ENCODE measurements around the gene MPDZ.

The MPDZ gene

DNA sequence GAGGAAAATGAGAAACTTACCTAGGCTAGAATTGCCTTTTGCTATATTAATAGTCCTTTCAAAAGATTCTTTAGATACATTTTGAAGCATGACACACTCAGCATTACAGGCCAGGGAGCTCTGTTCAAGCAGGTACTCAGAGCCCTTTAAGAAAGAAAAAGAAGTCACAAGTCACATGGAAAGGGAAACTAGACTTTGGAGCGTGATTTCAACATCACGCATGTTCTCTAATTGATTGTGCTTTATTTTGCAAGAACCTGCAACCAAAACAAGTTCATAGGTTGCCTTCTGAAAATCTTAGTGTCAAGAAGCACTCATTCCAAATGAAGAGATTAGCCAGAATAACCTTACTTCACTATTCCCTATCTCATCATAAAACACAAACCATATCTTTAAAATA is 103.8 kb downstream of the MPDZ start:
- no peak for DNase-seq

DNA sequence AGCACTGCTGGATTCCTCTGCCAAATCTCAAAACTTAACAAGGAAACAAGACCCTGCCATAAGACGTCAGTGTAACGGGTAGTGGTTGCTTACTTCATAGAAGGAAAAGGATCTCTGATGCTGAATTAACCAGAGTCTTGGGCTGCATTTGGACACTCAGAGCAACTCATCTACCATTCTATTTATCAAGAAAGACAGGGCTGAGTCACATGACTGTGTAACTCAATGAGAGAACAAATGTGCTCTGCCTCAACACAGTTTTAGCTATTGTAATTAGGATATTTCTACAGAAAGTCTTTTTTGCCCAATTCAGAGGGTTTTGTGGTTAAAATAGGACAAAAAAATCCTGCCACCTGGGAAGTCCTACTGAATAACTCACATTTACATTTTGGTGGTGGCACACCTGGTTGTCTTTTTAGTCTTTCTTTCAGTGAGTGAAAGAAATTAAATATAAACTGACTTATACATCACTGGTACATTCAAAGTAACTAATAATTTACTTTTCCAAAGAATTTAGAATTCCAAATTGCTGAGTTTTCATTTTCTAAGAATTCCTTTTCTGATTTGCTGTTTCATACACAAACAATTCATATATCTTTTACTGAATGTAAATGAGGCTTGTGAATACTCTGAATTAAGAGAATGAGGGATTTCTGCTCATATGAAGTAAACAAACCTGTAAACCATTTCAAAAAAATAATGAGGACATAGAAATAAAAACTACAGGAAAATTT is 104.4 kb downstream of the MPDZ start:
- DNase-seq = no peak

DNA sequence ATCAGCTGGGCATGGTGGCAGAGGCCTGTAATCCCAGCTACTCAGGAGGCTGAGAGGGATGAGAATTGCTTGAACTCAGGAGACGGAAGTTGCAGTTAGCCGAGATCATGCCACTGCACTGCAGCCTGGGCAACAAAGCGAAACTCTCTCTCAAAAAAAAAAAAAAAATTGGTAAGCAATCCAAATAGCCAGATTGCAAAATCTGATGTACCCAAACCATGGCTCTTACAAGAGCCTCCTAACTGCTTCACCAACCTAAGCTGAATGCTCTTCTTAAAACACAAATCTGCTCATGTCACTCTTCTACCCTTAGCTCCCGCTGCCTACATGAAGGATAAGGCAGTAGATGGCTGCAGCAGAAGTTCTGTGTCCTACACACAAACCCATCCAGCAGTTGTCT is 105.9 kb downstream of the MPDZ start:
- DNase-seq = no peak

DNA sequence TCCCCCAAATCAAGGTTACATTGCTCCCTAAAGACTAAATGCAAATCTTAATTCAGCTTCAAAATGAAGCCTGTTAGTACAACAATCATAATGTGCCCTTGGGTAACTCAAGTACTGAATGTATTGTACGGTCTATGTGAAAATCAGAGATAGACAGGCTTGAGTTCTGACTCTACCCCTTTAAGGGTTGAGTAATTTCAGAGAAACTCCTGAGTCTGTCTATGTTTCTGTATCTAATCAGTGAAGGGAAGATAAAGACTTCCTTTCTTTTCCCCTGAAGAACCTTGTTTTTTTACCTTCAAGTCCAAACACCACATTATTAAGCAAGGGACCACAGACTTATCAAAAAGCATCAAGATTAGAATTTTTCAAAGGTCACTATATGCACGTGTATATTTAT is 108.2 kb downstream of the MPDZ start:
- no peak for DNase-seq

DNA sequence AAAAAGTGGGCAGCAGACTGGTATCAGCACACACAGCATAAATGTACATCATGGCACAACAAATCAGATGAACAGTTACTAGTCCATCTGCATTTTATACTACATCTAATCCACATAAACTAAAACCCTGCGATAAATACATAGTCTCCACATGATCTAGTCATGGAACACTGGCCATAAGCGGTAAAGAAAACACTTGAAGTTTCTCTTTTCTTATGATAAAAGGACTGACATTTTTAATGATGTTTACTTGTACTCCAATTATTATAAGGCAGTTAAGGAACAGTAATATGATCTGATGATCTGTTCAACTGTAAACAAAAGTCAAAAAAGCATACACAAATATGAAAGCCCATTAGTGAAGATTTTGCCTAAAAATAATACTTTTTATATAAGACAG is 112.5 kb downstream of the MPDZ start:
- no peak for DNase-seq

DNA sequence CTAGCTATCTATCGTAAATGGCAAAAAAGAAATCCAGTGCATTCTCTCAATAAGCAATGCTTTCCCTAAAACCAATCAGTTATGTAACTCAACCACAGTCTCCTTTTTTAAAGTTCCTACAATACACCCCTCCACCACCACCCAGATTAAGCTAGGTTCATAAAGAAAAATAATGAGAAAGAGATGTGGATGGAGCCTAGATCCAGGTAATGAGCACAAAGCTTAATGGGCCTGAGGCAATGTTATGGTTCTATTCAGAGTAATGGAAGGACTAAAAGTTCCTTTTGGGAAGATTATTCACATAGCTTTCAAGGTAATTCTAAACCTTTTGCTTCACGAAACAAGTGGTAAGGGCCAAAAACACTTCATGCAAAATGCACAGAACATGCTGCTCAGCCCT is 113.5 kb downstream of the MPDZ start:
- no peak for DNase-seq

DNA sequence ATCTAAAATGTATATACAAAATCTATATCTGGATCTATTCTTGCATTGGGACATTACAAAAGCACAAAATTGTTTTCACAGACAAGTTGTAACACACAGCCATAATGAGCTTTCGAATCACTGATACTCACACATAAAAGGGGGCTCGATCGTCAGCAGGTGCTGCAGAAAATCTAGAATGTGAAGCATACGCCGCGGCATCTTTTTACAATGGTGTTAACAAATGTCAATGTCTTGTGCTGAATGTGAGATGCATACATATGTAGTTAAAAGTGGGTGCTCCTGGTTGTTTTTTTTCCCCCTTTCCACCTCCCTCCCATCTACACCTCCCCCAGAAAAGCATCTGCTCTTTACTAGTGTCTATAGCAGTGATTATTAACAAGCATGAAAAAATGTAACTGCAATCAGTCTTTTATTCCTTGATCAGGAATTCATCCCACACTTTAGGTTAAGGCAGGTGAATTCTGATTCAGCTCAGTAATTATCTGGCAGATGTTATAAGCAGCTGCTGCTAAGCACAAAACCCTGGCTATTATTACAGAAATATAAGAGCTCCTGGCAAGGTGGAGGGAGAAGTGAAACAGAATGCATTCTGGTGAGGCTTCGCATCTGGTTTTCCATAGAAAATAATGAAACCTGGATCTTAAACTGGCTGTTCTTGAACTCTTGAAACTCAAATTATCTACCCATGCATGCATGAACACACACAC is 114.1 kb downstream of the MPDZ start:
- peak; percentile 13 for DNase-seq

DNA sequence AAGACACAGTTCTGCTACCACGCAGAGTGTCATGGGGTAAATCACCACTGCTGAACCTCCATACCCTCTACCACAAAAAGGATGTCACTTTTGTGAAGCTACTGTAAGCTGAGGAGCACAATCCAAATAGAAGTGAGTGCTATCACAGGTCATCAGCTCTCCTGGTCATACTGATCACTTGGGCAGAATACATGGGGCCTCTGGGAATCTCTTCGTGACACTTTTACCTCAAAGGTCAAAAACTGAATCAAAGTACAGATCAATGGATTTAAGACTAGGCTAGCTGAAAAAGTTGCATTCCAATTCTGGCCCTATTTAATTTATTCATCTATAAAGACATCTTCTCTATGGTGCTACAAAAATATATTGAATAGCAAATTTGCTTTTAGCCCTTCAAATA is 115.5 kb downstream of the MPDZ start:
- DNase-seq = no peak

DNA sequence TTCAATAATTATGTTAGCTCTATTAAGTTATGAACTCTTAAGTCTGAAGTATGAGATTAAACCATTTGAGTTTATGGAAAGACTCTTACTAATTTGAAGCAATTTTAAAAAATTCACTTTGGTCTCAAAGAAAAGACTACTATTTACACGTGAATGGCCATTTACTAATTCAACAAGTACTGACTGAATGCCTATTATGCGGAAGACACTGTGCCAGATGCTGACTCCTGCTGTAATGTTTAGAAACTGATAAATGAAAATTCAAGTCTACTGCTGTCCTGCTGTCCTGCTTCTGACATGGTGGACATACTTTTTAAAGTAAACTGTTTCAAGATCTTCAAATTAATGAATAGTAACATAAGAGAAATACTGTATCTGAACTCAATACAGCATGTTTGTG is 116.2 kb downstream of the MPDZ start:
- no peak for DNase-seq

DNA sequence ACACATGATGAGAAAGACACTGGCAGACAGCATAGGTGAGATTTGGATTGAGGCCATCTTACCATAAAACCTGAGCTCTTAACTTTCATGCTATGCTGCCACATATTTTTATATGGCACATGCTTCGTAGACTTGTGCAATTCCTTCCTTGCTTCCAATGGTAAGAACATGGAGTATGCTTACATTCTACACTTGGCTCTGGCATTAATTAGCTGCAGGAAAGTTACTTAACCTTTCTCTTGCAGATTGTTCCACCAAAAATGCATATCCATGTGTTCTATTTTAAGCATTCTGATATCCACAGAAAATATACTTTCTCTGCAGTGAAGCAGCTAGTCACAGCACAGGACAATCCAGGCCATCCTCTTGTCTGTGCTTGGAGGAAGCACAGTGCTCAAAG is 119.4 kb downstream of the MPDZ start:
- no peak for DNase-seq

DNA sequence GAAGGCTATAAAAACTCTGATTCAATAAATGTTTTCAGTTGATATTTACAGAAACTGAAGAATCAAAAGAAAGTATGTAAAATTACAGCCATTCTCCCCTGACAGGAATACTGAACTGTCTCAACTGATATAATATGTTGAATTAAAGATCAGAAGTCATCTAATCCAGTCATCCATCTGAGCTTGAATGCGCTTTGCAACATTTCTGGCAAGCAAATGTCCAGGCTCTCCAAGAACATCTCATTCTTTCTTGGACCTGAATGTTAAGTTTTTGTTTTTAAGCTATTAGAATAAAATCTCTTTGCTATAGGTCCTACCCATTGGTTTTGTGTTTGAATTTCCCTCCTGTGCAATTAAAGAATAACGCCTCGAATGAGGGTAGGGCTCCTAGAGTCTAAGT is 120.5 kb downstream of the MPDZ start:
- DNase-seq = no peak

DNA sequence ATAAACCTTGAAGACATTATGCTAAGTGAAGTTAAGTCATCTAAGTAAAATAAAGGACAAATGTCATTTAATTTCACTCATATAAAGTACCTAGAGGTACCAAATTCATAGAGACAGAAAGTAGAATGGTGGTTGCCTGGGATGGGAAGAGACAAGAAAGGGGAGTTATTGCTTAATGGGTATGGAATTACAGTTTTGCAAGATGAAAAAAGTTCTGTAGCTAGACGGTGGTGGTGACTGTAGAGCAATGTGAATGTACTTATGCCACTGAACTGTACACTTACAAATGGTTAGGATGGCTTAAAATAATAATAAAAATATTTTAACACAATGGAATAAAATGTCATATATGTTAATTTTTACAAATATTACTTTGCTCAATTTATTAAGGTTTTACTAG is 128.0 kb downstream of the MPDZ start:
- no peak for DNase-seq

DNA sequence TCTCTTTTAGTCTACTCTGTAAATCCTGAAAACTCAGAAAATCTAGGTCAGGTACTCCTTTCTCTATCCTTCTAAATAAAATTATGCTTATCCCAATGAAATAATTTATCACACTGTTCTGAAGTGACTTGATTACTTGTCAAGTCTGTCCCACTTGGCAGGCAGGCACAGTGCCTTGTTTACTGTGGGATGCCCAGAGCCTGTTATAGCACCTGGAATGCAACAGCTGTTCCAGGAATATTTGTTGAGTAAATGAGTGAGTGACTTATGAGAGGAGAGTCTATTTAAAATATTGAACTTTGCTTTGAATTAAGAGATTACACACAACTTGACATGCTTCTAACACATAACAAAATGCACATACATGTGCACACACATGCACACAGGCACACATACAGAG is 130.0 kb downstream of the MPDZ start:
- DNase-seq = no peak

DNA sequence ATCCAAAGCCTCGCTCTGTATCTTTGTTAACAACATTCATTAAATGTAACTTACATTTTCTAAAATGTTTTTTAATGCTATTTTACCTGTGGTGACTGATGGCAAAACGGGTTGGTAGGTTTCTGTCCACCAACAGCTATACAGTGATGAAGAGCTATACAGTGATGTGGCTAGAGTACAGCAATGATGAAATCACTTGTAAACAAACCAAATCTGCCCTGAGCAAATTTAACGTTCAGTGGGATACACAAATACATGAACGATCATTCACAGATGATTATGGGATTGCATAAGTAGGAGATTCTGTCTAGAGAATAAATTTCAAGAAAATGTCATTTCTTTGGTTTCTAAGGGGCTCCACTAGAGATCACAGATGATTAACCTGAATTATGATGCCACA is 132.7 kb downstream of the MPDZ start:
- no peak for DNase-seq

DNA sequence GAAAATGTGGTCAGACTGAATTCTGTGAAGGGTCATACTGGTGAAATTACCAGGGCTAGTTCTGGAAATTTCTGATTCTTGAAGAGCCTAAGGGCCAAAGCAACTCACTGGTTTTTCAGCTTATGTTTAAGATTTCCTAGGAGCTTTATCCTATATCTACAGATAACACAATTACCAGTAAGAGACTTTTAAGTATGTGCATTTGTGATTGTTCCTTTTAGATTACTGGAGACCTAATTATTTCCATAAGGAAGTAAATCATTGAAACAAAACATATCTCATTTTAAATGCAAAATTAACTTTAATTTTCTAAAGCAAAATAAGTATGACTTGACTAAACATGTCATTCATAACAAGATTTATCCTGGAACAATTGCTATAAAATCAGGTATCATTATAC is 134.2 kb downstream of the MPDZ start:
- no peak for DNase-seq

DNA sequence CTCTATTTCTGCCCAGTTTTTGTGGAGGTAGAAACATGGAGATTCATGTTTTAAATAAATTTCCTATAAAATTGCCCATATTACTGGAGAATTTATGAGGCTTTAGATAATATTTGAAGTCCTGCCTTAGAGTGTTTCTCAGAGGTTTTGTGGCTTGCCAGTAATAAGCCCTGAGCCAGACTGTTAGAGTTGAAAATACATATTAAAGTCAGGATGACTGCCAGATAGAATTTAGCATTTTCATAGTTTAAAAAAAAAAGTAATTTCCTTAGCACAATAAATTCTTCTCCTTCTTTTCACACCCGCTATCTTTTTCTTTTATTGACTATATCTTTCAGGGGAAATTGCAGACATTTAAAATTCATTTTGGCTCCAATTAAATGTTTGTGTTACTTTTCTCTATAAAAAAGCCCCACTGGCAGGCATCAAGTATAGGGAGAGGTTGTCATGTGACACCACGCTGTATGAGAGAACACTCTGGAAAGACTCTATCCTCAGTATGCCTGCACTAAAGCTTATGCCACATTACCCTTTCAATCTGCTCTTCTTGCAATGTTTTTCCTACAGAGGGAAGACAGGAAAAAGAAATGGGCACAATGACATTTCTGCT is 135.2 kb downstream of the MPDZ start:
- no peak for DNase-seq

DNA sequence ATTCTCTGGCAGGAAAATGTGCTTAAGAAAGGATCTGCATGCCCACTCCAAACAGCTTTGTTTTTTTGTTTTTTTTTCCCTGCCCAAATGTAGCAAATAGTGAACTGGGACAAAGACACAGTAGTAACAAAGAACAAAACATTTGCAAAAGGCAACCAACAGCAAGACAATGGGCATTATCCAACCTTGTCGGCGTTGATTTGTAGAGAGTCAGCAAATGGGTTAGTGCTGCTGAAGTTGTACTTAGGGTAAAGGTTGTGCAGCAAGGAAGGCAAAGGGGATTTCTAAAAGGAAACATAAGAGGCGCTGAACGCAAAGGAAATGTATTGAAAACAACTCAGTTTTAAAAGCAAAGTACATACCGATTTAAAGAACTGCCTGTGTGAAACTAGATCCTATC is 136.2 kb downstream of the MPDZ start:
- DNase-seq = no peak

DNA sequence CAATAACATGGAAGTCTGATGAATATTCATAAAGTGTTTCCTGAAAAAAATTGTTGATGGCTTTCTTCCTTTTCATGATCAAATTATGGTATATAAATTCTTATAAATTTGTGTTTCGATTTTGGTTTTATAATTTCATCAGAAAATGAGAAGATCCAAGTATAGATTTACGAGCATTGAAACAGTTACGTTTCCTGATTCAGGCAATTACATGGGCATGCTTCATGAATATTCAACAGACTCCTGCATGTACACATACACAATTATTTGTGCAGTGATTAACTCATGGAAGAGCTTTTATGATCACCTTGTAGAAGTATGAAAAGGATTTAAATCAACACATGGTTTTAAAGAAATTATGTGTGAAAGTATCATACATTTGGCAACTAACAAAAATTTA is 136.7 kb downstream of the MPDZ start:
- DNase-seq = no peak

DNA sequence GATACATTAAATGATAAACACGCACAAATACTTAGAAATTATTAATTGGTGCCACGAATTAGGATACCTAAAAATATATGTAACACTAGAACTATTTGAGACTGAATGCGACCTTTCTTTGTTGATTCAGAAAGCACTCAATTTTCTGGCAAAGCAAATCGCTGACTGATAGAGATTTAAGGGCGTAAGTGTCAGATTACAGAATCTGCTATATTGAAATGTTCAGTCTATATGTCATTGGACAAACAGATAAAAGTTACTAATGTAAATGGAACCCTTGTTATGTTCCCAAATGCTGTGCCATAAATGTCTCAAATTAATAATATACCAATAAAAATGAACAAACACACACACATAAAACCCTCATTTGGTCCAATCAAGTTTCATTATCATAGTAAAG is 137.9 kb downstream of the MPDZ start:
- no peak for DNase-seq

DNA sequence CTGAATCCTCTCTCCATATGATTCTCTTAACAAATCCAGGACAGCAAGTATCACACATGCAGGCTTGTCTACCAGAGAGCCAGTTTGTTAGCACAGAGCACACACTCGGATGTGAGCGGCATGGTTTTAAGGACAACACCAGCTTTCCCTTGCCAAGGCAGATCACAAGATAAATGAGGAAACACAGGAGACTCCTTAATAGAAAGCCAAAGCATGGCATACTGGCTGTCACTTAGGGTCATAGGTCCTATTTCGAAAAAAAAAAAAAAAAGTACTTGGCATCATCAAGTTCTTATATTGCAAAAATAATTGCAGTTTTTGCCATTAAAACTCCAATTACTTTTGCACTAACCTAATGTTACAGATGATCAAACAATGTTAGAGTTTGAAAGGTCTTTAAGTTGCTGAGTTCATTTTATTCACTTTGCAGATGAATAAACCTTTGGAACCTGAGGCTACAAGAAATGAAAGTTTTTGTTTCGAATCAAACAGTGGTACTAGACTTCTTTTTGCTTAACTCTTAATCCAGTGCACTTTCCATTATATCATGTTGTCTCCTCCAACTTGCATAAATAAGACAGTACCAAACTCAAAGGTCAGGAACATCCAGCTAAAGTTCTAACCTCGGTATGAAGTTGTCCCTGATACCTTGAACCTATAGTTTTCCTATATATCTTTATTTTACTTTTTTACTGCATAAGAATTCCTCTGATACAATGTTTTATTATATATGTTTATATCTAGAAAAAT is 138.5 kb downstream of the MPDZ start:
- no peak for DNase-seq

DNA sequence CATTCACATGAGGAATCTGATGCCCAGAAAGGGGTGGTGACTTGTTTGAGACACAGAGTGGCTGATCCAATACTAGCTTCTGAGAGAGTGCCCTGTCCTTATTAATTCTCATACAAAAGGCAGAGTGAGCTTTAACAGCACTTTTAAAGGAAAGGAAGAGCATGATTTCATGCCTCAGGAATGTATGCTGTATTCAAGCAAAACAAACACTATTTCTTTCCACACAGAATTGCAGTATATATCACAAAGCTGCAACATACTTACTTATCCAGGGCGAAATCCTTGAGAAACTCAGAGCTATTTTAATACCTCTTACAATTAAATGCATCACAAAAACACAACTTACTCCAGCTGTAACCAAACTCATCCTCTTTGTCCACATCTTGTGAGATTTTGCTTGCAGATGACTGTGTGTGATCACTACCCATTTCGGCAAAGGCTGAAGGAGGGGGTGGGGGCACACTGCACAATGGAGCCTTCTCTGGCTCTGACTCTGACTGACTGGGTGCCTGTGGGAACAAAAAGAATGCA is 139.8 kb downstream of the MPDZ start:
- DNase-seq = no peak

DNA sequence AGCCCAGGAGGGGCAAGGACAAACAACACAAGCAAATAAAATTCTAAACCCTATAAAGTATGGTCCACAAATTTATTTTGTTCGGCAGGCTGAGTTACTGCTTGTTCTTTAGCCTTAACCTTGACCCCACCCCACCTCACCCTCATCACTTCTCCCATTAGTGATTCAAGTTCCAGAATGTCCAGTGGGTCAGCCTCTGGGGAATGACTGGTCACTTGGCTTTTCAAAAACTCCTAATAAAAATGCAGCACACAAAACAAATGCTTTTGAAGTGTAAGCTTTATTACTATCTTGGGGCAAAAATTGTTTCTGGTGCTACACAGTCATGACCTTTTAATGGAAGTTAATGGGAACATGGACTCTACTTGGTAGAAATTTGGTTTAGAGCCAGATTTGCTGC is 142.1 kb downstream of the MPDZ start:
- no peak for DNase-seq

DNA sequence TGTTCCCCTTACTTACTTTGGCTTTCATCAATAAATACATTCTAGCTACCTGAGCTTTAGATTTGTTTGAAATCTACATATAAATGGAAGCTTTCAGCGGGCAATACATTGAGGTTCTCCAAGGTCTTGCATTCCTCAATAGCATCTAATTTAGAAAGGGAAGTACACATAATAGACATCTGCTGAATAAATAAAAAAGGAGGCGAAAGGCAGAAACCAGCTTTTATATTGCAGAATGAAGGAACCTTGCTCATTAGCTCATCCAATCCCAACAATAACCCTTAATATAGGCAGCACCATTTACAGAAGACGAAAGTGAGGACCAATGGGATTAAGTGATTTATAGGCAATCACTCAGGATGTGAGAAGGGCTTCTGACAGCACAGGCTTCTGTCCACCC is 147.5 kb downstream of the MPDZ start:
- no peak for DNase-seq

DNA sequence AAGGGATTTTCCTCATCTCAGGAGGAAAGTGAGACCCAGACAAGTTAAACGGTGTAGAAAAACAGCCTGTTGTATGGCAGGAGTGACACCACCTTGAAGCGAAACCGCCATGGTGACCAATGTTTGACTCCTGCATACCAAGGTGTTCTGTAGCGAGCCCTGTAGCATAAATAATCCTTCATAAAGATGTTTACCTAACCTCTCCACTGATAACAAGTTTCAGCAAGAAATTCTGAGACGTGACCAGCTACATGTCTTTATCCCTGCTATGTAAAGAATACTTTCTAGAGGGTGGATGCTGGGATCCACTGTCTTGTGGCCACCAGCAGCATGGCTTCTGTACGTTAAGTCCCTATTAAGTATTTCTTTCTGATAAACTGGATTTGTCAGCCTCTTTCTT is 148.1 kb downstream of the MPDZ start:
- no peak for DNase-seq

Data from NCI-H524 treated with DMSO at 0.1 percent for 48 hours (cell line).